K562 (cell line): ENCODE data around the gene PFDN2. TPM values are rescaled to one million over a fixed set of nuclear protein-coding genes. Genes with fewer than 3 reads are reported as not detected.

ENCODE experiments used
- ATF1 ChIP-seq, 2 experiments: fragments of 450-650 bp in 1 of 2; IDR thresholded peaks; 2 replicates each; pipeline ENCODE4 v1.6.1; 2016; ENCODE audit warnings: missing compliant biosample characterization in 1 of 2, missing genetic modification characterization in 1 of 2
- CCNT2 ChIP-seq: IDR thresholded peaks from 2 replicates; pipeline ENCODE4 v1.6.1; 2011; ENCODE audit warnings: borderline replicate concordance, low read depth, mild to moderate bottlenecking, moderate library complexity, mixed read lengths, low read length; ENCODE audit not compliant: insufficient read length; ENCODE audit errors: extremely low read depth
- E2F5 ChIP-seq: sonication (generic); formaldehyde crosslinking; IDR thresholded peaks from 2 replicates; pipeline ENCODE4 v1.8.0; 2022; ENCODE audit warnings: mild to moderate bottlenecking, missing genetic modification reagents
- ETV1 ChIP-seq: fragments of 450-650 bp; conservative IDR thresholded peaks from 2 replicates; pipeline ENCODE4 v1.6.1; 2016; ENCODE audit warnings: missing genetic modification characterization, control low read depth, low read depth, missing compliant biosample characterization
- HNRNPL ChIP-seq: fragments of 200-400 bp; formaldehyde crosslinking; IDR thresholded peaks from 2 replicates; pipeline ENCODE4 v1.6.1; 2017; ENCODE audit warnings: low read depth, mild to moderate bottlenecking, low read length
- ID3 ChIP-seq, 2 experiments: fragments of 250-450 bp in 1 of 2; fragments of 450-650 bp in 1 of 2; sonication (Bioruptor Pico) in 1 of 2; IDR thresholded peaks; 2 replicates each; pipeline versions ENCODE4 v1.6.1 to v1.8.0; 2016 to 2021; ENCODE audit warnings: mild to moderate bottlenecking in 2 of 2, moderate library complexity in 2 of 2, missing compliant biosample characterization in 1 of 2, missing genetic modification characterization in 1 of 2
- KLF10 ChIP-seq: fragments of 250-450 bp; sonication (Bioruptor Pico); IDR thresholded peaks from 2 replicates; pipeline ENCODE4 v1.6.1; 2021; ENCODE audit warnings: matching md5 sums
- L3MBTL2 ChIP-seq: fragments of 450-650 bp; IDR thresholded peaks from 2 replicates; pipeline ENCODE4 v1.6.1; 2016; ENCODE audit warnings: mild to moderate bottlenecking, moderate library complexity
- MTF1 ChIP-seq: fragments of 250-450 bp; sonication (Bioruptor Pico); IDR thresholded peaks from 2 replicates; pipeline ENCODE4 v1.9.0; 2021; ENCODE audit warnings: moderate library complexity, mild to moderate bottlenecking, inconsistent platforms, borderline replicate concordance
- NFIX ChIP-seq: fragments of 250-450 bp; sonication (Bioruptor Pico); IDR thresholded peaks from 2 replicates; pipeline ENCODE4 v1.4.0; 2020; ENCODE audit warnings: low read depth, mild to moderate bottlenecking, moderate library complexity
- NRF1 ChIP-seq, 2 experiments: fragments of 450-650 bp; IDR thresholded peaks in 1 of 2; conservative IDR thresholded peaks in 1 of 2; 2 replicates each; pipeline ENCODE4 v1.6.1; 2014; ENCODE audit warnings: mild to moderate bottlenecking in 2 of 2
- RBM17 ChIP-seq: fragments of 200-400 bp; formaldehyde crosslinking; IDR thresholded peaks from 2 replicates; pipeline ENCODE4 v1.6.1; 2017; ENCODE audit warnings: low read depth, mild to moderate bottlenecking, low read length, borderline replicate concordance
- RFX1 ChIP-seq: fragments of 450-650 bp; IDR thresholded peaks from 2 replicates; pipeline ENCODE4 v1.6.1; 2016; ENCODE audit warnings: mild to moderate bottlenecking, moderate library complexity
- TBL1XR1 ChIP-seq, 2 experiments: IDR thresholded peaks; 2 replicates each; pipeline ENCODE4 v1.6.1; 2012; ENCODE audit warnings: improper control_type of control experiment in 2 of 2, low read length in 2 of 2, mild to moderate bottlenecking in 1 of 2
- ZBED1 ChIP-seq: IDR thresholded peaks from 2 replicates; pipeline ENCODE4 v1.6.1; 2014
- ZBTB43 ChIP-seq: sonication (generic); formaldehyde crosslinking; IDR thresholded peaks from 2 replicates; pipeline ENCODE4 v1.8.0; 2023; ENCODE audit warnings: mild to moderate bottlenecking, missing genetic modification reagents
- ZC3H11A ChIP-seq: IDR thresholded peaks from 2 replicates; pipeline ENCODE4 v1.6.1; 2012; ENCODE audit warnings: low read depth, low read length, improper control_type of control experiment
- ZMIZ1 ChIP-seq, 2 experiments: fragments of 150-350 bp in 1 of 2; IDR thresholded peaks; 2 replicates each; pipeline ENCODE4 v1.6.1; 2012 to 2016; ENCODE audit warnings: low read depth in 2 of 2, low read length in 2 of 2, mild to moderate bottlenecking in 1 of 2, moderate library complexity in 1 of 2
- ZNF197 ChIP-seq: fragments of 200-800 bp; sonication (Bioruptor generic); IDR thresholded peaks from 2 replicates; pipeline ENCODE4 v1.6.1; 2016; ENCODE audit warnings: low read depth, missing genetic modification characterization, missing compliant biosample characterization
- ZNF324 ChIP-seq: fragments of 250-450 bp; sonication (Bioruptor Pico); IDR thresholded peaks from 2 replicates; pipeline ENCODE4 v1.4.0; 2020; ENCODE audit warnings: mild to moderate bottlenecking
- ZNF408 ChIP-seq: fragments of 250-450 bp; sonication (Bioruptor Pico); IDR thresholded peaks from 2 replicates; pipeline ENCODE4 v1.4.0; 2020; ENCODE audit warnings: low read depth, mild to moderate bottlenecking, moderate library complexity
- polyA plus RNA-seq, 8 experiments: library from polyadenylated mRNA; depleted of rRNA in 4 of 8; stranded (reverse) in 5 of 8; unstranded in 3 of 8; fragments of >200 nt; fragmentation: Nextera tagmentation in 2 of 8; fragmentation: Illumina TruSeq in 1 of 8; extraction: Ambion mirVana in 2 of 8; extraction: Trizol in 1 of 8; gene quantifications; 2 replicates each; pipeline versions ENCODE4 v1.2.1 to v1.2.3, GENCODE V29; 2011 to 2014; ENCODE audit warnings: inconsistent platforms in 1 of 8, missing spikeins in 1 of 8
- total RNA-seq, 7 experiments: library from RNA; depleted of rRNA in 6 of 7; stranded (reverse); fragments of >200 nt in 6 of 7; fragmentation: Illumina TruSeq in 2 of 7; extraction: Trizol in 2 of 7; gene quantifications; 2 replicates each; pipeline versions ENCODE4 v1.2.1 to v1.2.3, GENCODE V29; 2011 to 2021; ENCODE audit warnings: low replicate concordance in 1 of 7

The PFDN2 gene
- total and polyA plus RNA-seq, 9 of the 15 experiments (the other 6 are each of a cell fraction or from before 2014, with no cell fraction given) = 50.2 to 361 (median 144) TPM

GRCh38 chr1:161131523-161132409 is 13.9 kb upstream of the PFDN2 start (continued):
- TF ChIP-seq ZBTB43 (CRISPR knock-in tag) (no peak), ETV1 (tag) (no peak), NRF1 (conservative IDR thresholded peaks at IDR 0.05 in 1 of 2, IDR thresholded peaks at IDR 0.05 in 1 of 2) (no peak), ZNF324 (CRISPR knock-in tag) (no peak), ZNF197 (CRISPR knock-in tag) (no peak), E2F5 (CRISPR knock-in tag) (no peak), L3MBTL2 (no peak), NFIX (no peak), ATF1 (CRISPR knock-in tag; IDR thresholded peaks at IDR 0.05) (no peak), ATF1 (tag; IDR thresholded peaks at IDR 0.05) (no peak), ID3 (CRISPR knock-in tag; IDR thresholded peaks at IDR 0.05) (no peak), ID3 (tag; IDR thresholded peaks at IDR 0.05) (no peak), RFX1 (no peak), ZMIZ1 (IDR thresholded peaks at IDR 0.05; ENCODE audit: low read depth in 2 of 2, low read length in 2 of 2) (no peak), KLF10 (CRISPR knock-in tag) (no peak), CCNT2 (no peak), HNRNPL (no peak), ZBED1 (no peak), MTF1 (CRISPR knock-in tag) (no peak), TBL1XR1 (IDR thresholded peaks at IDR 0.05; ENCODE audit: low read length in 2 of 2) (no peak), ZC3H11A (no peak), ZNF408 (CRISPR knock-in tag) (no peak), RBM17 (no peak)
